Dermis blood vessel endothelial cell (primary cell): ENCODE measurements around the gene HOXB3. TPM values are rescaled to one million over a fixed set of nuclear protein-coding genes. Genes with fewer than 3 reads are reported as not detected.
A peak's percentile ranks its signal among the peaks of the same experiment; 100 is the strongest.

ENCODE experiments used
- DNase-seq: peaks from one replicate; pipeline ENCODE4 v3.0.0; 2010
- total RNA-seq: library from RNA; depleted of rRNA; stranded (reverse); fragments of >200 nt; gene quantifications from 2 replicates; pipeline ENCODE4 v1.2.3, GENCODE V29; 2014

HOXB3 gene
- total RNA-seq, 1 donor from 2014 or later = 11.9 TPM

- DNase-seq = peak; percentile 60
Observed at GRCh38 chr17:48625495-48626244, 35.6 kb upstream of the HOXB3 start.

DNA sequence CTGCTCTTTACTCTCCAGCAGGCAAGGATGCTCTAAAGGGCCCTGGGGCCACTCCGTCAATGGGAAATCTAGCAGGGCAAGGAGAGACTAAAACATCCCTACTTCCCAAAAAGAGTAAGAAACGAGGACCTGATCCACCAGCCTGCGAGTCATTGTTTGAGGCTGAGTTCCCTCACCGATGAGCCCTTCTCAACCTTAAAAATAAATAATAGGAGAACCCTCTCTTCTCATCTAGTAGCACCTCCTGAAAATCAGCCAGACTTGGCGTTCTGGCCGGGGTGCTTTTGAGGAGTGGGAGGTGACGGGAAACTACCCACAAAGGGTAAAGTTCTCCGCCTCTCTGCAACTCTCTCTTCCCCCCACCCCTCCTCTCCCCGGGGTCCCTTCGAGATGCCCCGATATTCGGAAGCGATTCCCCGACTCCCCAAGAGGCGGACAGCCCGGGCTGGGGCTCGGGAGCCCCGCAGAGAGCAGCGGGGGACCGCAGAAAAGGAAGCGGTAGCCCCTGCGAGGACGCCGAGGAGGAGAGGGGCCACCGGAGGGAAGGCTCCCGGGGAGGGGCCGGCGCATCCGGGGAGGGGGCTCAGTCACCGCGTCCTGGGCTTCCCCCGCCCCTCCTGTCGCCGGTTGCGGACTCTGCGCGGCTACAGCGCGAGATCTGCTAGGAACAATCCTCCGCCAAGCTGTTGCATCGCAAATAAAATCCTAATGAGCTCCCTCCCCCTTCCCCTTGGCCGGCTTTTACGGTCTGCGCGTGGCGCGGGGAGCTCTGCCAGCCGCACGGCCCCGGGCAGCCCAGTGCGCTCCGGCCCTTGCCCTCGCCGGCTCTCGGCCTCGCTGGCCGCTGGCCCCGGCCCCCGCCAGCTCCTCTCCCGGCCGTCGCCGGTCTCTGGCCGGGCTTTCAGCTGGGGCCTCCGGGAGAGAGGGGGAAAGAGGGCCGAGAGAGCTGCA is 34.8 kb upstream of the HOXB3 start:
- DNase-seq = peak; percentile 60

DNA sequence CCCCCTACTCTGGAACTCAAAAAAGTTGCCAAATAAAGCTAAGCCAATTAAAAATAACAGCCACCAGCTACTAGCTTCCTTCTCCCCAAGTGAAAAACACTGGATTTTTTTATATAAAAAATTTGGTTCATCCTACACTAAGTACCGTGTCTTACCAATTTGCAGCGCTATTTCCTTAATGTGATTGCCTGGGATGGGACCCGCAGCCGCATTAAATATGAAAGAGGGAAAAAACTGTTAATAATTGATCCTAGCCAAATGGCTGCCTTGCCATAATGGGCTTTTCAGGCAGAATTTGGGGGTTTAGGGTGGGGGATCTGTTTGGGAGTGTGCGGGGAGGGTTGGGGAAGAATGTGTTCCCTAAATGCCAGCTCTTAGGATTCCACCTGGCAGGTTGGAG is 34.1 kb upstream of the HOXB3 start:
- DNase-seq = no peak

DNA sequence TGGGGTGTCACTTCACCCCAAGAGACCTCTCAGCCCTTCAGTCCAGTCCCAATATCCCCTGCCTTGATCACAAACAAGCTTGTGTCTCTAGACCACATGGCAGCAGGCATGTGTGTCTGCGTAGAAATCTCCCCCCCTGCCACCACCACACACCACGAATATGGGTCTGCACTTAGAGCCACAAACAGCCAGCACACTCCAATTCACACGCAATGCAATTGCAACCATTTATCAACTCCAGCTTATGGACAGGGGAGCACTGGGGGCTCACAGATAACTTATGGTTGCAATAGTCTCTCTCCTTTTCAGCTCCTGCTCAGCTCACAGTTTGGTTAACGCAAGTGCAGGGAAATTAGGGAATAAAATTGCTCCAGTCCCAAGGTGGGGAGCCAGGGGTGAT is 33.5 kb upstream of the HOXB3 start:
- no peak for DNase-seq

DNA sequence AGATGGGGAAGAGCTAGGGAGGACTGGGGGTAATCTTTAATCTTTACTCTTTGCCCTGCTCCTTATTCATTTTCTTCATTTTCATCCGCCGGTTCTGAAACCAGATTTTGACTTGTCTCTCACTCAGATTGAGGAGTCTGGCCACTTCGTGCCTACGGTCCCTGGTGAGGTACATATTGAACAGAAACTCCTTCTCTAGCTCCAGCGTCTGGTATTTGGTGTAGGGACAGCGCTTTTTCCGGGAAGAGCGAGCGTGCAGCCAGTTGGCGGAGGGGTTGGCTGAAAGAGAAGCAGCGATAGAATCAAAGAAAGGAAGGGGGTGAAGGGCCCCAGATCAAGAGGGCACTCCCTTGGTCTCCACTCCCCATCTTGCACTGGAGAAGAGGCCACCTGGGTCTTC is 32.8 kb upstream of the HOXB3 start:
- DNase-seq = no peak

GRCh38 chr17:48621410-48622392 is 31.7 kb upstream of the HOXB3 start:
- DNase-seq = no peak

DNA sequence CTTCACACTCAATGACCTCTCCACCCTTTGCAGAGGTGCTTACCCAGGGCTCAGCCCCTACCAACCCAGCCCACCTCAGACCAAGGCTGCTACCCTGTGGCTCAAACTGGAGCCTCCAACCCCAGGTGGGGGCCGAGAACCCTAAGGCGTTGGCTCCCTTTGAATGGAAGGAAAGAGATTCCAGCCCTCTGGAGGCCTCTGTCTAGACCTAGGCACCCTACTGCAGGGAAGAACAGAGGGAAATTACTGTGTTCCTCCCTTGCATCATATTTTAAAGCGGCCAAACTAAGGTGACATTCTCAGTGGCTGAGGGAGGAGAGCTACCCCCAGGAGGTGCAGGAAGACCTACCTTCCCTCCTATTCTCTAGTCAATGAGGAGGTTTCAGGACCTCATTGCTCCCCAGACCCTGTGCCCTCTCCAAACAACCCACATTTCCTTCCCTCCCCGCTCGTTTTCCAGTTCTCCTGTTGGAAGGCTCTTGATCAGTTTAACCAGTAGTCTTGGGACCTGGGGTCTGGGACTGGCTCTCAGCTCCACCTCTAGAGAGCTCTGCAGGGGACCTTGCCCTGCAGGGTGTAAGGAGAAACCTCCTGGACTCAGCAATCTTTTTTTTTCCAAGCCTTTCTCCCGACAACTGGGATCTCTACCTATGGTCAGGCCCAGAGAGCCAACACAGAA is 30.6 kb upstream of the HOXB3 start:
- DNase-seq = no peak

DNA sequence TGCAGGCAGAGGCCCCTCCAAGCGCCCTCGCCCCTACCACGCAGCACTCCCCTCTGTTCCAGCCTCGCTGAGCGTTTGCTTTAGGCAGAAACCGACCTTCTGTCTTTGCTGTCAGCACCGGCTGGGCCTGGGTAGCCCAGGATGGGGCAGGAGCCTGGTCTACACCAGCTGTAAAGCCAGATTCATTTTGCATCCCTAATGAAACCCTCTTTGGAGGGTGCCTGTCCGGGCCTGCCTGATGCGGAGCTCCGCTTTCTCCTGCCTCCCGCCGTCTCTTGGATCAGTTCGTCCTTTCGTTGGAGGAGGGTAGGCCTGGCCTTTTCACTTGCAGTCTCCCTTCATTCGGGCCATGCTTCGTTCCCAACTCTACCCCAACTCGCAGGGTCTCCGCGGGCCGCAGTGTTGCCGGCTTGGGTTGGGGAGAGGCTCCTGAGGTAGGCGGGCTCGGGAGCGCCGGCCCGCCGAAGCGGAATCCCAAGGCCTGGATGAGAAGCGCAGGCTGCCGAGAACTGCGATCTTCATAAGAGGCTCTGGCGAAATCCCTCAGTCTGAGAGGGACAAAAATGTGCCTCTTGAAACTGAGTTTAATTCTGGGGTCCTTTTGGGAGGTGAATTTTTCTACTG is 29.9 kb upstream of the HOXB3 start:
- DNase-seq = no peak

- DNase-seq = peak; percentile 92
Observed at GRCh38 chr17:48618256-48618896, 28.3 kb upstream of the HOXB3 start.

GRCh38 chr17:48617471-48618255 is 27.6 kb upstream of the HOXB3 start:
- no peak for DNase-seq

GRCh38 chr17:48616717-48617470 is 26.9 kb upstream of the HOXB3 start:
- DNase-seq = no peak

- no peak for DNase-seq
Observed at GRCh38 chr17:48615963-48616716, 26.1 kb upstream of the HOXB3 start.

DNA sequence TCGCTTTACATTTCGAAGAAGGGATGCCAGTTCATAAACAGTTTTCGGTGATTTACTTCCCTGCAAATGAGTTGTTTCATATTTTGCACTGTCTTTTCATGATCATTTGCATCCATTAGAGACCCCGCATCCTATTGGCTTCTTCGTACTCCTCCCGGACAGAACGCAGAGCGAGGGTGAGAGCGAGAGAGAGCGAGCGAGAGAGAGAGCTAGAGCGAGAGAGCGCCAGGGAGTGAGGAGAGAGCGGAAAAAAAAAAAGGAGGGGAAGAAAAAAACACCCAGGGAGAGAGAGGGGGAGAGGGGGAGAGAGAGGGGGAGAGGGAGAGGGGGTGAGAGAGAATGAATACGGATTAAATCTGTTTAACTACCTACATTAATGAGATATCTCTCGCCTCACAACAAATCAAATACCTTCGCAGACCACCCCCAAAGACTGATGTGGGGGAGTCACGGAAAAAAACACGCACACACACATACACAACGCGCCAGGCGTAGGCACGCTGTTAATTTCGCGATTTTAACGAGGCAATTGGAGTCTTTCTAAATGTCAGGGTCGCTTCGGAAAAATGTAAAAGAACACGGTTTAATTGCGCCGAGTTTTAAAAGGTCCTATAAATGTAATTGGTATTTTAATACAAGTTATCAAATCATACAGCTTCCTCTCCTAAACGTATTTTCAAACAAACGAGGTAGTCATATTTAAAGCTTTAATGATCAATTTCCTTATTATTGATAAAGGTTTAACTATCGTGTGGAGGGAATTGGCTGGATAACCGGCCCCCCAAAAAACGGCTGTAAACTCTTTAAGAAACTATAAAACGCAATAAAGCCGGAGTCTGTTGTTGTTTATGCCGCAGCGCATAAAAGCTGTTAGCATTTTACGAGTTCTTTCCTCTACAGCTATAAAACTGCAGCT is 25.3 kb upstream of the HOXB3 start, which contains the start of gene HOXB8:
HOXB8 (minus strand) TSS at position 246 of the 916 bp plus-strand sequence. CDS start 588 bp downstream, outside the sequence.
- DNase-seq = peak; percentile 25

- DNase-seq = peak; percentile 72
Observed at GRCh38 chr17:48613862-48614694, 24.0 kb upstream of the HOXB3 start.

DNA sequence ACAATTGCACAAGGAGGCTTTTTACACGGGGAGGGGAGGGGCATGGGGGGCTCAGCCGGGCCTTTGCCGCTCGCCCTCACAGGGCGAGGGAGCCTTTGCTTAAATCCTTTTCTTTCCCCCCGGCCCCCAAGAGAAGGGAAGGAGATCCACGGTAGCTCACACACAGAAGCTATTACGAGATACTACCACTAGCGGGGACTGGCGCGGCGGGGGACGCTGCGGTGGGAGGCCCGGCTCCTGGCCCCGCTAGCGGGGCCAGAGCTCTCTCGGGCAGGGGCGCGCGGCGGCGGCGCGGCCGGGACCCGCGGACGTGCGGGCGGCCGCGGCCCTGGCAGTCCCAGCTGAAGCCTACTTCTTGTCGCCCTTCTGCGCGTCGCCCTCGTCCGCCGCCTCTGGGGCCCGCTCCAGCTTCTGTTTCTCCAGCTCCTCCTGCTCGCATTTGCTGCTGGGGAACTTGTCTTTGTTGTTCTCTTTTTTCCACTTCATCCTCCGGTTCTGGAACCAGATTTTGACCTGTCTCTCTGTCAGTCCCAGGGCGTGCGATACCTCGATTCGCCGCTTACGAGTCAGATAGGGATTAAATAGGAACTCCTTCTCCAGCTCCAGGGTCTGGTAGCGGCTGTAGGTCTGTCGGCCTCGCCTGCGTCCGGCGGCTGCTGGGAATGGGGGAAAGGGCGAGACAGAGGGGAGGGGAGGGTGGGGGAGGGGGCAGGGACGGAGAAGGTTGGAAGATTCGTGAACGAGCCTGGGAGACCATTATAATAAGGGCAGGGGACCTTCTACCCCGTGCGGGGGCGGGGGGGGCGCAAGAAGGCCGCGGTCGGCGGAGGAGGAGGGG is 23.0 kb upstream of the HOXB3 start:
- peak; percentile 71 for DNase-seq
